HS-27A (cell line): Measurements from ENCODE around the gene CCDC85A.
"Not testable (repeated sequence)": the region's sequence is repeated elsewhere in the genome, so short reads cannot be mapped to it uniquely, and the experiment has no call there.

Source experiments
- DNase-seq: peaks from one replicate; pipeline ENCODE4 v3.0.0-alpha.2; 2012; ENCODE audit warnings: low read depth, missing footprints

CCDC85A gene

GRCh38 chr2:56183643-56184499 lies at the start of gene CCDC85A:
Gene CCDC85A (plus strand): TSS chr2:56183990. CDS start chr2:56184625, 635 bp downstream.
- no peak for DNase-seq

- DNase-seq = no peak
Measured at GRCh38 chr2:56134861-56135260, 48.9 kb upstream of the CCDC85A start.

GRCh38 chr2:56142497-56143061 lies 41.2 kb upstream of the CCDC85A start:
- DNase-seq = not testable (repeated sequence)

- DNase-seq = no peak
Measured at GRCh38 chr2:56147907-56148306, 35.9 kb upstream of the CCDC85A start.

- no peak for DNase-seq
Measured at GRCh38 chr2:56148825-56149224, 35.0 kb upstream of the CCDC85A start.

- no peak for DNase-seq
Measured at GRCh38 chr2:56151841-56152240, 31.9 kb upstream of the CCDC85A start.

- DNase-seq = no peak
Measured at GRCh38 chr2:56155188-56155587, 28.6 kb upstream of the CCDC85A start.

- not testable (repeated sequence) for DNase-seq
Measured at GRCh38 chr2:56159875-56160274, 23.9 kb upstream of the CCDC85A start.

GRCh38 chr2:56167616-56168562 lies 15.9 kb upstream of the CCDC85A start:
- DNase-seq = no peak

GRCh38 chr2:56169521-56169920 lies 14.3 kb upstream of the CCDC85A start:
- DNase-seq = no peak

- DNase-seq = no peak
Measured at GRCh38 chr2:56170504-56170903, 13.3 kb upstream of the CCDC85A start.

- DNase-seq = no peak
Measured at GRCh38 chr2:56170988-56171387, 12.8 kb upstream of the CCDC85A start.

- no peak for DNase-seq
Measured at GRCh38 chr2:56175779-56176178, 8.0 kb upstream of the CCDC85A start.

GRCh38 chr2:56177420-56178220 lies 6.2 kb upstream of the CCDC85A start:
- no peak for DNase-seq

- no peak for DNase-seq
Measured at GRCh38 chr2:56179931-56180330, 3.9 kb upstream of the CCDC85A start.

- DNase-seq = no peak
Measured at GRCh38 chr2:56182420-56182819, 1.4 kb upstream of the CCDC85A start.

GRCh38 chr2:56184500-56185011 lies 766 bp downstream of the CCDC85A start:
- no peak for DNase-seq

- no peak for DNase-seq
Measured at GRCh38 chr2:56185101-56185581, 1.4 kb downstream of the CCDC85A start.

- DNase-seq = no peak
Measured at GRCh38 chr2:56185582-56186046, 1.8 kb downstream of the CCDC85A start.

- DNase-seq = no peak
Measured at GRCh38 chr2:56191617-56192016, 7.8 kb downstream of the CCDC85A start.

GRCh38 chr2:56192664-56193305 lies 9.0 kb downstream of the CCDC85A start:
- no peak for DNase-seq
